ENCODE measurements around the gene HSD3B7. TPM values are rescaled to one million over a fixed set of nuclear protein-coding genes. Genes with fewer than 3 reads are reported as not detected.

HSD3B7 gene
- total and polyA plus RNA-seq, 2 of the 4 experiments (the other 2 are of a cell fraction), result 8.5 to 11.3 TPM

- Histone ChIP-seq H3K56ac (ENCODE audit: extremely low read depth, insufficient read depth, low read length) (no peak overlapping the region), H2BK20ac (ENCODE audit: low read depth, low read length) (no peak overlapping the region), H3K27ac (ENCODE audit: insufficient read depth, low read length) (no peak overlapping the region), H4K8ac (ENCODE audit: low read depth in 2 of 2, low read length in 2 of 2) (no peak overlapping the region), H2BK5ac (ENCODE audit: low read depth, low read length, poor library complexity, severe bottlenecking) (no peak overlapping the region), H3K4me1 (ENCODE audit: control insufficient read depth, insufficient read depth, low read length) (peaks cover 8% of the 10 kb centered on the region), H2AFZ (replicated peaks; ENCODE audit: low read length, poor library complexity) (no peak overlapping the region), H4K91ac (ENCODE audit: insufficient read depth, low read depth, low read length) (no peak overlapping the region), H3K9ac (ENCODE audit: low read depth, low read length) (no peak overlapping the region), H3K14ac (replicated peaks; ENCODE audit: low read depth, low read length) (no peak overlapping the region), H3K27me3 (ENCODE audit: control insufficient read depth, insufficient read depth, low read length) (no peaks in the 10 kb centered on the region), H3K23ac (ENCODE audit: low read depth, low read length) (no peak overlapping the region), H3K79me1 (ENCODE audit: low read depth in 1 of 2, low read length in 2 of 2) (peaks cover 8 to 22% of the 10 kb centered on the region in 2 experiments; a peak in 3 of 4 replicates), H3K4ac (ENCODE audit: low read depth, low read length) (no peak overlapping the region), H2AK9ac (replicated peaks; ENCODE audit: low read depth, low read length, poor library complexity) (no peak overlapping the region), H2BK15ac (ENCODE audit: low read depth, low read length) (no peak overlapping the region), H4K5ac (ENCODE audit: low read depth, low read length) (no peak overlapping the region), H2BK120ac (ENCODE audit: low read depth, low read length) (no peak overlapping the region), H3K9me3 (ENCODE audit: control insufficient read depth, insufficient read depth, low read length) (no peaks in the 10 kb centered on the region), H3K9me1 (ENCODE audit: insufficient read depth, low read length) (no peaks in the 10 kb centered on the region; the same call in none of the 2 replicates), H3K4me2 (ENCODE audit: low read depth, low read length) (no peak overlapping the region), H3K18ac (ENCODE audit: low read depth, low read length) (no peak overlapping the region), H2AK5ac (ENCODE audit: low read depth, low read length) (no peak overlapping the region), H3K4me3 (ENCODE audit: insufficient read depth, low read depth, low read length) (no peak overlapping the region), H4K20me1 (ENCODE audit: insufficient read depth, low read length) (no peaks in the 10 kb centered on the region; the same call in 1 of the 2 replicates), H3K36me3 (ENCODE audit: control insufficient read depth, insufficient read depth, low read length) (peaks cover 61% of the 10 kb centered on the region)
- ATAC-seq (ENCODE audit: low read depth) (no peak), DNase-seq (no peak)
- intact Hi-C loops (cut with micrococcal nuclease), result no loop called here
- no TSS peak for BruUV-seq (replicated peaks)
- CTCF ChIA-PET, result no interaction called here
- in situ Hi-C loops (cut with MboI; ENCODE audit: low sequenced_read_pairs), result loop anchor here (10.0 to 25.0 kb wide), 3 partner anchors 104 to 884 kb away; partner anchors contain the start of gene PRSS53
- dilution Hi-C loops (cut with HindIII; ENCODE audit: low sequenced_read_pairs, unreplicated experiment), result no loop called here
- TF ChIP-seq RFX5 (IDR thresholded peaks at IDR 0.05; ENCODE audit: low read depth, low read length) (no peak), BHLHE40 (IDR thresholded peaks at IDR 0.05; ENCODE audit: low read depth, low read length) (no peak), CEBPB (IDR thresholded peaks at IDR 0.05; ENCODE audit: low read depth, low read length) (no peak), CTCF (conservative IDR thresholded peaks at IDR 0.05; ENCODE audit: low read depth, low read length) (no peak)
- WGBS, 2 experiments (ENCODE audit: extremely low coverage in 2 of 2, insufficient read length in 1 of 2), result 98% methylated on average over 11 of the region's 14 CpGs; no CpG with 5 or more reads in 1 of the 2 experiments
- POLR2A ChIA-PET (ENCODE audit: unreplicated experiment), result no interaction called here
Observed at GRCh38 chr16:30980959-30981358, 4.0 kb upstream of the HSD3B7 start.
